ENCODE data around the gene DIP2A. TPM values are rescaled to one million over a fixed set of nuclear protein-coding genes. Genes with fewer than 3 reads are reported as not detected.
"Not testable (repeated sequence)": the region's sequence is repeated elsewhere in the genome, so short reads cannot be mapped to it uniquely, and the experiment has no call there.

Gene DIP2A
- total RNA-seq, 1 donor: 43.9 TPM

DNA sequence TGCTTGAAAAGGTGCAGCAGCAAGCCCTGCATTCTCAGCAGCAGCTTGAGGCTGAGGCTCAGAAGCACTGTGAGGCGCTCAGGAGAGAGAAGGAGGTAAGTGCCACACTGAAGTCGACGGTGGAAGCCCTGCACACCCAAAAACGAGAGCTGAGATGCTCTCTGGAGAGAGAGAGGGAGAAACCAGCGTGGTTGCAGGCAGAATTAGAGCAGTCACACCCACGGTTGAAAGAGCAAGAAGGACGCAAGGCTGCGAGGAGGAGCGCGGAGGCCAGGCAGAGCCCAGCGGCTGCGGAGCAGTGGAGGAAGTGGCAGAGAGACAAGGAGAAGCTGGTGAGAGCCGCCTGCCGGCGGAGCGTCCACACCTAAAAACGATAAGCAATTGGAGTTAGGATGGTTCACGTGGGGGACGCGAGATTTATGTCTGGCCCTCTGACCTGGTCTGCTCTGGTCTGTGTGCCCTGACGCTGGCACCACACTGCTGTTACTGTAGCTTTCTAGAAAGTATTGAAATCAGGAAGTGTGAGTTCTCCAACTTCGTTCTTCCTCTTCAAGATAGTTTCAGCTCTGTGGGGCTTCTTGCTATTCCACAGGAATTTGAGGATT, 26.7 kb upstream of the DIP2A start:
- no peak overlapping the region for H3K4me3 ChIP-seq (ENCODE audit: low read length)
- peaks cover 17% of the 10 kb centered on the region for H3K4me1 ChIP-seq (ENCODE audit: insufficient read depth, low read length)
- no peaks in the 10 kb centered on the region for H3K9me3 ChIP-seq (ENCODE audit: low read depth, low read length)
- H3K27me3 ChIP-seq (ENCODE audit: insufficient read depth, low read length): no peaks in the 10 kb centered on the region

DNA sequence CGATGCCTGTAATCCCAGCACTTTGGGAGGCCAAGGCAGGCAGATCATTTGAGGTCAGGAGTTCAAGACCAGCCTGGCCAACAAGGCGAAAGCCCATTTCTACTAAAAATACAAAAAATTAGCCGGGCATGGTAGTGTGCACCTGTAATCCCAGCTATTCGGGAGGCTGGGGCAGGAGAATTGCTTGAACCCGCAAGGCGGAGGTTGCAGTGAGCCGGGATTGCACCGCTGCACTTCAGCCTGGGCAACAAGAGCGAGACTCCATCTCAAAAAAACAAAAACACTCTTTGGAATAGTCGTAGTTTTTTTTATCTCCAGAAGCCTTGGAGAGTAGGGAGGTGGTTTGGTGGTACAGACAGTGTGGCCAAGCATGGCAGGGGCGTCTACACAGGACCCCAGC, 25.6 kb upstream of the DIP2A start:
- not testable (repeated sequence) for H3K27me3 ChIP-seq (ENCODE audit: insufficient read depth, low read length); H3K4me3 ChIP-seq (ENCODE audit: low read length); H3K9me3 ChIP-seq (ENCODE audit: low read depth, low read length)
- H3K4me1 ChIP-seq (ENCODE audit: insufficient read depth, low read length): peaks cover 21% of the 10 kb centered on the region

DNA sequence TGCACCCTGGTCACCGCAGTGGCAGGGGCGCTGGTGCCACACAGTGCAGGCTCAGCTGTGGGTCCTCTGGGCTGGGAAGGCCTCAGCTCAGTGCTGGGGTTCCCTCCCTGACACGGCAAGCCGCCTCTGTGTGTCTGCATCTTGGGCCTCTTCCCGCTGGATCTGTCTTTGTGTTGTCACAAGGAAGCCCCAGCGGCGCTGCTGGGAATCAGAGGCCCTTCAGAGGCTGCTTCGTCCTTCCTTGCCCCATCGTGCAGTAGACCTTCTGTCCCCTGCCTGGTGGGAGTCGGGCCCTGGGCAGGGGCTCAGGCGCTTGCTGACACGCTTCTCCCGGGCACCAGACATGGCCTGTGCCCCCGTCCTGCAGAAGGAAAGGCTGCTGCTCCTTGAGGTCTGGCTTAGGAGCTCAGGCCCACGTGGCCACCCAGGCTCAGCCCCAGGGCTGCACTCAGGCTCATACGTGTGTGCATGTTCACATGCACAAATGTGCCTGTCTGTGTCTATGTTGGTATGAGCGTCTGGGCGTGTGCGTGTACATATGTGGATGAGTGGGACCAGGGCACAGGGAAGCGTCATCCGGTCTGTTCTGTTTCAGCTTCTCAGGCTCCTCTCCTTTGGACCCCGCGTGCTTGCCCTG, 24.3 kb upstream of the DIP2A start:
- Histone ChIP-seq H3K27me3 (ENCODE audit: insufficient read depth, low read length) (no peaks in the 10 kb centered on the region), H3K9me3 (ENCODE audit: low read depth, low read length) (no peaks in the 10 kb centered on the region), H3K4me1 (ENCODE audit: insufficient read depth, low read length) (peaks cover 21% of the 10 kb centered on the region), H3K4me3 (ENCODE audit: low read length) (no peak overlapping the region)

DNA sequence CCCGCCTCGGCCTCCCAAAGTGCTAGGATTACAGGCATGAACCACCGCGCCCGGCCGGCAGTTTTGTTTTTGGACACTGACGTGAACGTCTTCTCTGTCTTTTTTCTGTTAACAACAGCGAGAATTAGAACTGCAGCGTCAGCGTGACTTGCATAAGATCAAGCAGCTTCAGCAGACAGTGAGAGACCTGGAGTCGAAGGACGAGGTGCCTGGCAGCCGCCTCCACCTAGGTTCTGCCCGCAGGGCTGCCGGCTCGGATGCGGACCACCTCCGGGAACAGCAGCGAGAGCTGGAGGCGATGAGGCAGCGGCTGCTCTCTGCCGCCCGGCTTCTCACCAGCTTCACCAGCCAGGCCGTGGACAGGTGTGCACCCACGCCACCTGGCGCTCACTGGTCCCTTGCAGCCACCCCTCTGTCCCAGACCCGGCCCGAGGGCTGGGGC, 22.9 kb upstream of the DIP2A start:
- H3K27me3 ChIP-seq (ENCODE audit: insufficient read depth, low read length): no peaks in the 10 kb centered on the region
- H3K9me3 ChIP-seq (ENCODE audit: low read depth, low read length): no peaks in the 10 kb centered on the region
- H3K4me1 ChIP-seq (ENCODE audit: insufficient read depth, low read length): peaks cover 21% of the 10 kb centered on the region
- H3K4me3 ChIP-seq (ENCODE audit: low read length): no peak overlapping the region

DNA sequence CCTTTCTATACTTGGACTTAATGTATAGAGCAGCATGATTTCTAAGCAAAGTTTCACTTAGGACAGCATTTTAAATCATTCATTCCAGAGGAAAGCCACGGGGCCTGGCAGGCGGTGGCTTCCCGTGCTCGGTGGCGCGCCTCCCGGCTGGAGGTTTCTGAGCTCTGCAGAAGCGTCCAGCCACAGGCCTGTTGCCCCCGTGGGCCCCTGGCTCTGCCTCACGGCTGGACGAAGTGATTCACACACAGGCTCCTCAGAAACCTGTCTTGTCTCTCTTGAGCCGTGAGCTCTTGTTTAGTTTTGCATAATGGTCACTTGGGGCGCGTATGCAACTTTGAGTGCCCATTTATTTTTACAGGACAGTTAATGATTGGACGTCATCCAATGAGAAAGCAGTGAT, 22.1 kb upstream of the DIP2A start:
- Histone ChIP-seq H3K4me3 (ENCODE audit: low read length) (no peak overlapping the region), H3K27me3 (ENCODE audit: insufficient read depth, low read length) (no peaks in the 10 kb centered on the region), H3K9me3 (ENCODE audit: low read depth, low read length) (no peaks in the 10 kb centered on the region), H3K4me1 (ENCODE audit: insufficient read depth, low read length) (peaks cover 20% of the 10 kb centered on the region)

DNA sequence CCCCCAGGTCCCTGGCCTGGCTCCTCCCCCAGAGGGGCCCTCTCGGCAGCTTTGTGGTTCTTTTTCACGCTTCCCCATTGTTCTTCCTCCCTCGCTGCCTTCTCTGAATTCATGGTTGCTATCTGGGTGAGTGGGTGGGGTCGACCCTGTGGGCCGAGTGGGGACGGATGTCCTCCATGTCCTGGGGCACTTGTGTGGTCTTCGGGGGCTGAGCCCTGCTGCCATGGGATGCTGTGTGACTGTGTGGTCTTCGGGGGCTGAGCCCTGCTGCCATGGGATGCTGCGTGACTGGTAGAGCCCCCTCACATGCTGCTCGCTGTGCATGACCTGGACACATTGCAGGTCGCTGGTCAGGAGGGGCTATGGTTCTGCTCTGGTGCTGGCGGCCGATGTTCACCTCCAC, 21.6 kb upstream of the DIP2A start:
- Histone ChIP-seq H3K9me3 (ENCODE audit: low read depth, low read length) (no peaks in the 10 kb centered on the region), H3K4me1 (ENCODE audit: insufficient read depth, low read length) (peaks cover 15% of the 10 kb centered on the region), H3K27me3 (ENCODE audit: insufficient read depth, low read length) (no peaks in the 10 kb centered on the region), H3K4me3 (ENCODE audit: low read length) (no peak overlapping the region)

DNA sequence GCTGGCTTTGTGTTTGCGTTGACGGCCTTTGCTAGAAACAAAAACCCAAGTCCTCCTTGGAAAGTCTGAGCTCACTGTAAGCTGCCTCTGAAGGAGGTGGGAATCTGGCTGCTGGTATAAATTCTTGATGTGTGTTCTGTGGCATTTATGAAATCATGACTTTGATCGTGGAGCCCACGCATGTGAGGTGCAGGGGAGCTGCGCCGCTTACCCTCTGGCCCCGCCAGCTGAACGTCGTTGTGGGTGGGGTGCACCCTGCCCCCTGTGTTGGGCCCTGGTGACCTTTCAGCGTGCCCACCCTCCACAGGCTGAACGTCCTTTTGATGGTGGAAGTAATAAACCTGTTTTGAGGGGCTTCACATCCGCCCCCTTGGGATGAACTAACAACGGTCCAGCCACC, 21.2 kb upstream of the DIP2A start:
- no peaks in the 10 kb centered on the region for H3K27me3 ChIP-seq (ENCODE audit: insufficient read depth, low read length)
- H3K4me1 ChIP-seq (ENCODE audit: insufficient read depth, low read length): peaks cover 11% of the 10 kb centered on the region
- no peak overlapping the region for H3K4me3 ChIP-seq (ENCODE audit: low read length)
- H3K9me3 ChIP-seq (ENCODE audit: low read depth, low read length): no peaks in the 10 kb centered on the region

DNA sequence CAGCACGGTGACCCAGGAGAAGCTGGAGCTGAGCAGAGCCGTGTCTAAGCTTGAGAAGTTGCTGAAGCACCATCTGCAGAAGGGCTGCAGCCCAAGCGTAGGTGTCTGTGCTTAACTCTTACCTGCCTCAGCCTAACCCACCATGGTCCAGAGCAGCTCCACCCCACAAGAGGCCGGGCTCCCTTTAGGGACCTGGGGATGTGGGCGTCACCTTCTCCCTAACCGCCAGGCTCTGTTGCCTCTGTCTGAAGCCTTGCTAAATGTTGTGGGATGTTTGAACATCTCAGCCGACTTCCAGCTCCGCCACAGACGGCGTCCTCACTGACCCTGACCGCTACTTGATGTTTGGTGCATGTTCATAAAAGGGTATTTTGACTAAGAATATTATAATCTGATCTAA, 20.4 kb upstream of the DIP2A start:
- Histone ChIP-seq H3K27me3 (ENCODE audit: insufficient read depth, low read length) (no peaks in the 10 kb centered on the region), H3K4me1 (ENCODE audit: insufficient read depth, low read length) (peaks cover 10% of the 10 kb centered on the region), H3K9me3 (ENCODE audit: low read depth, low read length) (no peaks in the 10 kb centered on the region), H3K4me3 (ENCODE audit: low read length) (no peak overlapping the region)

DNA sequence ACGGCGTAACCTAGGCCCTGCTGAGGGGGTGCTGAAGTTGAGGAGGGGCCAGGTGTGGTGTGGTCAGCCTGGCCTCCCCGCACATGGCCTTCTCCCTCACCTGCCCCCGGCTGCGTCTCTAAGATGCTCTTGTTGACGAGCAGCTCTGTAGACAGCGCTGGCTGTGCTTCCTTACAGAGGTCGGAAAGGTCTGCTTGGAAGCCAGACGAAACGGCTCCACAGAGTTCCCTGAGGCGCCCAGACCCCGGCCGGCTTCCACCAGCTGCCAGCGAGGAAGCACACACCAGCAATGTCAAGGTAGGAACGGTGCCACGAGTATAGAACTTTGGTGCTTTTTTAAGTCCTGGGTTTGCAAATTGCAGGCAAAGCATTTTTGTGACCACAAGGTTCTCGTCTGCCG, 18.8 kb upstream of the DIP2A start:
- no peak overlapping the region for H3K4me3 ChIP-seq (ENCODE audit: low read length)
- H3K9me3 ChIP-seq (ENCODE audit: low read depth, low read length): no peaks in the 10 kb centered on the region
- H3K27me3 ChIP-seq (ENCODE audit: insufficient read depth, low read length): no peaks in the 10 kb centered on the region
- H3K4me1 ChIP-seq (ENCODE audit: insufficient read depth, low read length): peaks cover 10% of the 10 kb centered on the region

DNA sequence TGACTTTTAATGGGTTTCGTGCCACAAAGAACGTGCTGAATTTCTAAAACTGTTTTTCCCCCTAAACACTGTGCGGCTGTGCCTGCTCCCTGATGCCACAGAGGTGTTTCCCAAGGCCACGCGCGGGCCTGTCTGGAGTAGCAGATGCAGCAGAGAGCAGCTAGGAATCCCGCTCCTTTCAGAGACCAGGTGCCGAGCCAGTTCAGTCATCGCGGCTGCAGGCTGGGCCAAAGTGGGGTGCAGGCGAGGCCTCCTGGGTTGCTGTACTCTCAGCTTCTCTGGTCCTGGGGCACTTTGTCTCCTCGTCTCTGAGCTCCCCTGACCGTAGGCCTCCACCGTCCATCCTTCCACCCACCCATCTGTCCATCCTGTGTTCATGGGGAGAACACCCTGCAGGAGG, 17.4 kb upstream of the DIP2A start:
- Histone ChIP-seq H3K4me1 (ENCODE audit: insufficient read depth, low read length) (peaks cover 10% of the 10 kb centered on the region), H3K9me3 (ENCODE audit: low read depth, low read length) (no peaks in the 10 kb centered on the region), H3K4me3 (ENCODE audit: low read length) (no peak overlapping the region), H3K27me3 (ENCODE audit: insufficient read depth, low read length) (no peaks in the 10 kb centered on the region)

DNA sequence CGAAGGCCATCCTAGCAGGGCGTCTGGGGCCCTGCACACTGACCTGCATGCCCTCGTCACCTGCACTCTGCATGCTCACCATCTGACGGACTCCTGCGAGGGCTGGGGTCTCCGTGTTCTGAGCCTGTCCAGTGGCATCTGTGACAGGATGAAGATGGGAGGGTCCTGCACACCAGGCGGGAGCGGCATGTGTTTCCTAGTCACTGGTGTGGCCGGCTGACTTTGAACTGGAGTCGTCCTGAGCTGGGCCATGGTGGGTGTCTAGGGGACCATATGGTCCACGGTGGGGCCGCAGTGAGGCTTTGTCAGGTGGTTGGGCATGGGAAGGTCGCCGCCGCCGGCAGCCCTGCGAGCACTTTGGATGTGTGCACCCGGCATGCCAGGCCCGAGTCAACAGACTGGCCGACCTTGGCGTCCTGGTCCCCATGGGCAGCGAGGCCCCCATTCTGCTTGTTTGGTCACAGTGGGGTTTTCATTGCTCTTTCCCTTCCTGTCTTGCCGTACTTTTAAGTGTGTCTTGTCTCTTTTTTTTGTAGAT, 16.7 kb upstream of the DIP2A start:
- no peaks in the 10 kb centered on the region for H3K9me3 ChIP-seq (ENCODE audit: low read depth, low read length)
- H3K4me3 ChIP-seq (ENCODE audit: low read length): no peak overlapping the region
- H3K4me1 ChIP-seq (ENCODE audit: insufficient read depth, low read length): peaks cover 4% of the 10 kb centered on the region
- no peaks in the 10 kb centered on the region for H3K27me3 ChIP-seq (ENCODE audit: insufficient read depth, low read length)

DNA sequence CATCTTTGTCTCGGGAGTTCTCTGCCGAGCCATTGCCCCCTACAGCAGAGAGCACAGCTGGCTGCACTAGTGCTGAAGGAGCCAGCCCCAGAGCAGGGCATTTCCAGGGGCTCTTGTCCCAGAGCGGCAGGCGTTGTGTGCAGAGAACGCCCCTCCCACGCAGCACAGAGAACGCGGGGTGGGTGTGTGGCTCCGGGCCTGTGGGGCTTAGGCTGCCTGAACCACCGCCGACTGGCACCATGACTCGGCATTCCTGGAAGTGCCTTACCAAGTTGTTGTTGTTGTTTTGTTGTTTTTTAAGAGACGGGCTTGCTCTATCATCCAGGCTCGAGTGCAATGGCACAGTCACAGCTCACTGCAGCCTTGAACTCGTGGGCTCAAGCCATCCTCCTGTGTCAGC, 15.8 kb upstream of the DIP2A start:
- Histone ChIP-seq H3K27me3 (ENCODE audit: insufficient read depth, low read length) (no peaks in the 10 kb centered on the region), H3K9me3 (ENCODE audit: low read depth, low read length) (no peaks in the 10 kb centered on the region), H3K4me3 (ENCODE audit: low read length) (no peak overlapping the region), H3K4me1 (ENCODE audit: insufficient read depth, low read length) (no peaks in the 10 kb centered on the region)

DNA sequence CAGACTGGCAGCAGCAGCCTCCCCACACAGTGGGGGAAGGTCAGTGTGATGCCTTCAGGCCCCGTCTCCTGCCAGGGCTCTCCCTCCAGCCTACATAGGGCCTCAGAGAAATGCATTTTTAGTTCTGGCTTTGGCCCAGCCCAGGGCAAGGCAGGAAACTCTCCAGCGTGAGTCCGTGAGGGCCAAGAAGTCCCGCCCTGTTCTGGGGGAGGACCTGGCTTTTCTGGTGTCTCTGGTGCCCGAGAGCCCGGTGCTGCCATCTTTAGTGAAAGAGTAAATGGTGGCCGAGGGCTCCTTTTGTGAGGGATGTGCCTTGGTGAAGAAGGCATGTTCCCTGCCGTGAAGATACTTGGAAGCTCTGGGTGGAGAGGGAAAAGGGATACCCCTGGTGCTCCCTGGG, 14.8 kb upstream of the DIP2A start:
- Histone ChIP-seq H3K4me3 (ENCODE audit: low read length) (no peak overlapping the region), H3K9me3 (ENCODE audit: low read depth, low read length) (no peaks in the 10 kb centered on the region), H3K4me1 (ENCODE audit: insufficient read depth, low read length) (no peaks in the 10 kb centered on the region), H3K27me3 (ENCODE audit: insufficient read depth, low read length) (no peaks in the 10 kb centered on the region)

DNA sequence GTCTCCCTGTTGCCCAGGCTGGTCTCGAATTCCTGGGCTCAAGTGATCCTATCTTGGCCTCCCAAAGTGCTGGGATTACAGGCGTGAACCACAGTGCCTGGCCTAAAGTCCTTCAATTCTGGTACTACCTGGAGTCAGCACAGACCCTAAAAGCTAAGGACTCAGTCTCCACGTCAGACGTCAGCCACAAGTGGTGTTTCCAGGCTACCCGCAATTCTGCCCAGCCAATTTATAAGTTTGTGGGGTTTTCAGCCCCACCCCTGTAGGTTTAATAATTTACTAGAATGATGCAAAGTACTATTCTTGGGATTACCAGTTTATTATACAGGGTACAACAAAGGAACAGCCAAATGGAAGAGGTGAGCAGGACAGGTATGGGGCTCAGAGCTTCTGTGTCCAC, 10.6 kb upstream of the DIP2A start:
- H3K9me3 ChIP-seq (ENCODE audit: low read depth, low read length): no peaks in the 10 kb centered on the region
- H3K4me3 ChIP-seq (ENCODE audit: low read length): no peak overlapping the region
- H3K4me1 ChIP-seq (ENCODE audit: insufficient read depth, low read length): no peaks in the 10 kb centered on the region
- no peaks in the 10 kb centered on the region for H3K27me3 ChIP-seq (ENCODE audit: insufficient read depth, low read length)

DNA sequence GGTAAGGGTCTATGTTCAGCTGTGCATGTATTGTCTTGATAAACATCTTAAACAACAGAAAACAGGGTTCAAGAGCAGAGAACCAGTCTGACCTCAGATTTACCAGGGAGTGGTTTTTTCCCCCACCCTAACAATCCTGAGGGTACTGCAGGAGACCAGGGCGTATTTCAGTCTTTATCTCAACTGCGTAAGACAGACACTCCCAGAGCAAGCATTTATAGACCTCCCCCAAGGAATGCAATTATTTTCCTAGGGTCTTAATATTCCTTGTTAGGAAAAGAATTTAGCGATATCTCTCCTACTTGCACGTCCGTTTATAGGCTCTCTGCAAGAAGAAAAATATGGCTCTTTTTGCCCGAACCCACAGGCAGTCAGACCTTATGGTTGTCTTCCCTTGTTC, 9.8 kb upstream of the DIP2A start:
- not testable (repeated sequence) for H3K27me3 ChIP-seq (ENCODE audit: insufficient read depth, low read length); H3K4me3 ChIP-seq (ENCODE audit: low read length); H3K9me3 ChIP-seq (ENCODE audit: low read depth, low read length); H3K4me1 ChIP-seq (ENCODE audit: insufficient read depth, low read length)

DNA sequence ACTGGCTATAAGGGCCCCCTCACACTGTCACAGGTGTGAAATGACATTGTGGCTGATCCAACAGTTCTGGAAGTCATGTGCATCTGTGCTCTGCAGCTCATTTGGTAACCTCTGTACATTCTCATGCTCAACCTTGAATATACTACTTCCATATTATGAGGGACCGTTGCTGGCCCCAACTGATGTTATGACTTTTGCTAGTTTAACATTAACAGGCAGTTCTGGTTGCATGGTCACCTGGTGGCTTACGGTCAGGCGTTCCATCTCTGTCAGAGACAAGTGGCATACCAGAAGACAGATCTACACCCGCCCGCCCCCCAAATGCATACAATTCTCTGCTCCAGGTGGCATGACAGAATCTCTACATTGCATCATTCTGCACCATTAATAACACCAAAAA, 6.0 kb upstream of the DIP2A start:
- Histone ChIP-seq H3K9me3 (ENCODE audit: low read depth, low read length) (no peaks in the 10 kb centered on the region), H3K27me3 (ENCODE audit: insufficient read depth, low read length) (no peaks in the 10 kb centered on the region), H3K4me1 (ENCODE audit: insufficient read depth, low read length) (peaks cover 27% of the 10 kb centered on the region), H3K4me3 (ENCODE audit: low read length) (no peak overlapping the region)

Measured in mononuclear cell (primary cell).